NCI-H524 treated with DMSO at 0.1 percent for 48 hours (cell line): ENCODE data around the gene NR6A1.

Experiments
- DNase-seq: peaks from one replicate; lab custom pipeline; 2025; lab: John Stamatoyannopoulos, UW

Gene NR6A1

DNA sequence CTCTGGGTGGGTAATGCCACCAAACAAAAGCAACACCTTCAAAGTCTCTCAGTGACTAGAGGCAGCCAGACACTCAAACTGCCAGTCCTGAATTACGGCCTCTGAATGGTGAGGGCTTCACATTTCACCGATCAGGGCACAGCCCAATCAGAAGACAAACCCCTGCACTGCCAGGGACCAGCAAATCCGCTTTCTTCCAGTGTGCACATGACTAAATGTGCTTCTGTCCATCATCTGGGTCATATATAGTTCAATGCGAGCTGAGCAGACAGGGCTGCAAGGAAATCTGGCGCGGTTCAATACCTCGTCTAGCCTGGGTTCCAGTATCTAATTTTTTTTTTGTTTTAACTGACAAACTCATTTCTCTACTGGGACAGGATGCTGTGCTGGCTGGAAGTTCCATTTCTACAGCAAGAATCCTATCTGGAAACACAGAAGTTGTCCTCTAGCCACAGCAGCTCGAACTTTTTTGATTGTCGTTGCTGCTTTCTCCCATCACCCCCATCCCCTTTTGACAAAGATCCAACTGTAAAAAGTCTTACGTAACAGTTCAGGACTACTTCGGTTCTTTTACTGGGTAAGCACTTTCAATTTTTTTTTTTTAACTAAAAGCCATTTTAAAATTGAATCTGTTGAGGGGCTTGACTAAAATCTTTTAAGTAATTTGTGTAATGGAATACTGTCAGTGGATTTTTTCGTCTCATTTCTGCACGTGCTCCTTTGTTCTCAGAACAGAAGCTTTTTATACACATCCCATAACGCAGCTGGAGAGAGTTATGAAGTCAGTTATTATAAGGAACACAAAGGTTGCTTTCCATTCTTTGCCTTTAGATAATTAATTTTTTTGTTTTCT lies 112.7 kb downstream of the NR6A1 start:
- peak; percentile 97 for DNase-seq

DNA sequence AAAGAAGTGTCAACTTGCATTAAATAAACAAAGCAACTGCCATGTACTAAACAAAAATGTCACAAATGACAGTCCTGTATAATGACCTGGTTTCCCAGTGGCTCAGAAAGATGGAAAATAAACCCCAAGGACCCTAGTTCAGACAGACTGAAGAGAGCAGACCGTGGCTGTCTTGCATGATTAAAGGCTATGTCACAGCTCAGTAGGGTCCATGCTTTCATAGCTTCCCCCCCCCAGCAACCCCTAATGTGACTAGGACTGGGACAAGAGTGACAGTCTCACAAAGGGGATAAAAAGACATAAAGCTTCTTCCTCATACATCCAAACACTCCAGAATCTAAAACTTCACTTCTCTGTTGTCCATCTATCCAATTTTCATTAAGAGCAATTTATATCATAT lies 113.6 kb downstream of the NR6A1 start:
- DNase-seq: no peak

DNA sequence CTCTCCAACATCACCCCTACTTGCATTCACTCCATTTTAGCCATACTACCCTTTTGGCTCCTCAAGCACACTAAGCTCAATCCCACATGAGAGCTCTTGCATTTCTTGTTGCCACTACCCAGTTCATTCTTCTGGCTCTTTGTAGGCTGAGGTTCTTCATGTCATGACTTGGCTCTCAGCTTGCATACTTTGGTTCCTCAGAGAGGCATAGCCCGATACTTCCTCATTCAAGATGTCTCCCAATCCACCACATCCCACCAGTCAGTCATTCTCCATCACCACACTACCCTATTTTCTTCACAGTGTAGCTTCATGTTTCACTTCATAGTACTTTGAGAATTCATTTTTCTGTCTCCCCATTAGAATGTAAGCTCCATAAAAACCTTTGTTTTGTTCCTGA lies 116.7 kb downstream of the NR6A1 start:
- no peak for DNase-seq

DNA sequence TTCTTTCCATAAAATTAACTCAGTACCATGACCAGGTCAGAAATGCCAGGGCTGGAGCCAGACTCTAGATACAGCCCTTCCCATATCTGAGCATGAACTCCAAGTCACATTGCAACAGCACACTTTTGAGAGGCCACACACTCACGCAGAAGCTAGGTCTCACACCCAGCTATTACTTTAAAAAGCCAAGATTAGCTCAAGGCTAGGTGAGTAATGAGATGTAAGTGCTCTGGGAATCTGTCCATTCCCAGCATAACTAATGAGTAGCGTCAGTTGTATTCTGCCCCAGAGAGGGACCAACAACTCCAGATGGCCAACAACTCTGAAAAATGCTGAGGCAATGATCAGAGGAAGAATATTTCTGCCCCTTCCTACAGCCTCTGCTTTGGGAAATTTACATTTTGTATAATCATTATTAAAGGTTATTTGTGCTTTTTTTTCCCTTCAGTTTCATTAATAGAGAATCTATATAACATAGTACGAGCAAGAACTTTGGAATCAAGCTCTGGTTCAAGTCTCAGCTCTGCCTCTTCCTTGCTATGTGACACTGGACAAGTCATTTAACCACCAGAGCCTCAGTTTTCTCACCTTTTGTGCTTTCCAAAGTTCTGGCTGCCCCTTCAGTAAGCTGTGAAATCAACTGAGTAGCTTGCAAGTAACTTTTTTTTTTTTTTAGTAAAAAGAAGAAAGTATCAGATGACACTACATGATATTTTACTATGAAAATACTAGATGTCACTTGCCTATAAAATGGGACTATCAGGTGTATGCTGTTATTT lies 118.3 kb downstream of the NR6A1 start:
- peak; percentile 43 for DNase-seq

DNA sequence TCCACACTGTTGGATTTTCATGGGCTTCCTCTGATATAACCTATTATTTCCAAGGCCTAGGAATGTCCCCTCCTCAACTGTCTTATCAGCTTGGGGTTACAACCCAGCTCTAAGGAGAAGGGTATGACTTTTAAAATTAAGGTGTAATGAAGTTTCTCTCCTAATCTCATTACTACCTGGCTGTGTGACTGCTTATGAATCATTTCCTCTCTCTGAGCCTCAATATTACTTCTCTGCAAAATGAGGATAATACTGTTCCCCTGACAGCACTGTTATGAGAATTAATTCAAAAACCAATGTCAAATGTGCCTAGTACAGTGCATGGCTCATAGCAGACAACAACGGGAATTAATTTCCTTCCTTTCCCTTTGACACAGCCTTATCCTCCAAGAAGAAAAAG lies 118.9 kb downstream of the NR6A1 start:
- DNase-seq: no peak

DNA sequence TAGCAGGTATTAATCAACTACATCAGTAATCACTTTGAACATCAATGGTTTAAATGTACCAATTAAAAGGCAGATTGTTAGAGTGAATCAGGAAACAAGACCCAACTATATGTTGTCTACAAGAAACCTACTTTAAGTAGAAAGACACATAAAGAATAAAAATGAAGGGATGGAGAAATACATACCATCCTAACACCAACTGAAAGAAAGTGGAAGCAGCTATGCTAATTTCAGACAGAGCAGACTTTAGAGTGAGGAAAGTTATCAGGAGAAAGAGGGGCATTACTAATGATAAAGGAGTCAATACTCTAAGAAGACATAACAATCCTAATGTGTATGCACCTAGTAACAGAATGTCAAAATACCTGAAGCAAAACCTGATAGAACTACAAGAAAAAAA lies 125.8 kb downstream of the NR6A1 start:
- DNase-seq: no peak

DNA sequence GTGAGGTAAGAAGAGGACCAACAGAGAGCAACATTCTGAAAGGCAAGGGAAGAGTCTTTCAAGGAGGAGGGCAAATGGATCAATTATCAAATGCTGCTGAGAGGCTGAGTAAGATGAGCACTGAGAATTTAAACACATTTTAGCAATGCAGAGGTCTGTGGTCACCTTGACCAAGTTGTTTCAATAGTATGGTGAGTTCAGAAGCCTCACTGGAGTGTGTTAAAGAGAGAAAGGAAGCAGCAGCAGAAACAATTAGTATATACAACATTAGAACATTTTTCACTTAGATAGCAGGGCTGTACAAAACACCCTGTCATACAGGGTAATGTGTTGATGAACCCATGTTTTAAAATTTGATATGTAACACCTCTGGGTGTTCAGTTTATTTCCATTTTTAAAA lies 131.5 kb downstream of the NR6A1 start:
- DNase-seq: no peak

DNA sequence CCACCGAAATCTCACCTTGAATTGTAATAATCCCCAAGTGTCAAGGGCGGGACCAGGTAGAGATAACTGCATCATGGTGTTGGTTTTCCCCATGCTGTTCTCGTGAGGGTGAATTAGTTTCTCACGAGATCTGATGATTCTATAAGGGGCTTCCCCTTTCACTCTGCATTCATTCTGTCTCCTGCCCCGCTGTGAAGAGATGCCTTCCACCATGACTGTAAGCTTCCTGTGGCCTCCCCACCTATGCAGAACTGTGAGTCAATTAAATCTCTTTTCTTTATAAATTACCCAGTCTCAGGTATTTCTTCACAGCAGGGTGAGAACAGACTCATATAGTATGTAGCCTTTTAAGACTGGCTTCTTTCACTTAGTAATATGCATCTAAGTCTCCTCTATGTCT lies 135.8 kb downstream of the NR6A1 start:
- DNase-seq: no peak

DNA sequence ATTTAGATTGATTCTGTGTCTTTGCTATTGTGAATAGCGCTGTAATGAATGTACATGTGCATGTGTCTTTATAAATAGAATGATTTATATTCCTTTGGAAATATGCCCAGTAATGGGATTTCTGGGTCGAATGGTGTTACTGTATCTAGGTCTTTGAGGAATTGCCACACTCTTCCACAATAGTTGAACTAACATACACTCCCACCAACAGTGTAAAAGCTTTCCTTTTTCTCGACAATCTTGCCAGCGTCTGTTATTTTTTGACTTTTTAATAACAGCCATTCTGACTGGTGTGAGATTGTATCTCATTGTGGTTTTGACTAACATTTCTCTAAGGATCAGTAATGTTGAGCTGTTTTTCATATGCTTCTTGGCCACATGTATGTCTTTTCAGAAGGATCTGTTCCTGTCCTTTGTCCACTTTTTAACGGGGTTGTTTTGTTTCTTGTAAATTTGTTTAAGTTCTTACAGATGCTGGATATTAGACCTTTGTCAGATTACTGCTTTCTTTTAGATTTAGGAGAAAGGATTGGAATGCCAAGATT lies 139.0 kb downstream of the NR6A1 start:
- DNase-seq: no peak

DNA sequence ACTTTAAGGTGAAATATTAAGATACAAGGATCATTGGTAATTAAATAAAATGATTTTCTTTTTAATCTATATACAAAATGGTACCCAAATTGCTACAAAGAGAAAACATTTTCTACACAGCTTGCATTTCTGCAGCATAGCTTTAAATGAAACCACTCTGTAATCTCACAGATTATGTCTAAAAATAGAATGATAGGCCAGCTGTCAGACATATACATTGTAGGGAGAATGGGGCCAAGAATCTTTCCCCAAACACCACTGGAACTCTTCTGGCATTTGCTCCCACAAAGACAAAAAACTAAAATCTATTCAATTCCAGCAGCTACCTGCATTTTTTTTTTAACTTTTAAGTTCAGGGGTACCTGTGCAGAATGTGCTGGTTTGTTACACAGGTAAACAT lies 139.8 kb downstream of the NR6A1 start:
- peak; percentile 31 for DNase-seq

DNA sequence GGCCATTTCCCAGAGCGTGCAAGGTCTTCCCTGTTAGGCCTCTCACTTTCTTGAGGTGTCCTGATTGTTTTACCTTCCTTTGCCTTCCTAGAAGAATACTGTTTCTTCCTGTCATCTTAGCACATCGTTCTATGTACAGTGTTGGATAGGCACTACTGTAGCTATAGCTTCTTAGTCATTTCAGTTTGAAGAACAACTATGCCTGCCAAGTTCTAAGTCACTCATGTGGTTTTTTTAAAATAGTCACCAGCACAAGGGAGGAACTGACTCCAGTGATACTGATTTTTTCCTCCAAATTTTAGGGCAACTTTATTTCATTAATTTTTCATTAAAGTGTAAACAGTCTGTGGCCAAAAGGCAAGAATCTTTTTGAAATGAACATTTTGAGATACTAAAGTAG lies 141.5 kb downstream of the NR6A1 start:
- DNase-seq: no peak

DNA sequence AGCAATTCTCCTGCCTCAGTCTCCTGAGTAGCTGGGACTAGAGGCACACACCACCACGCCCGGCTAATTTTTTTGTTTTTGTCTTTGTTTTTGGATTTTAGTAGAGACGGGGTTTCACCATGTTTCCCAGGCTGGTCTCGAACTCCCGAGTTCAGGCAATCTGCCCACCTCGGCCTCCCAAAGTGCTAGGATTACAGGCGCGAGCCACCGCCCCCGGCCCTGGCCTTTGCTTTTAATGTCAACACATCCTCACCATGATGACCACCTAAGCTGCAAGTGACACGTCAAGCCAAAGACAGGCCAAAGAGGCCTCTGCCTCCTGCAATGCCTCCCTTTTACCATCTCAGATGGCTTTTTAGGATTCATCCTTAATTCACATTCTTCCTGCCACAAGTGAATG lies 142.4 kb downstream of the NR6A1 start:
- DNase-seq: no peak

DNA sequence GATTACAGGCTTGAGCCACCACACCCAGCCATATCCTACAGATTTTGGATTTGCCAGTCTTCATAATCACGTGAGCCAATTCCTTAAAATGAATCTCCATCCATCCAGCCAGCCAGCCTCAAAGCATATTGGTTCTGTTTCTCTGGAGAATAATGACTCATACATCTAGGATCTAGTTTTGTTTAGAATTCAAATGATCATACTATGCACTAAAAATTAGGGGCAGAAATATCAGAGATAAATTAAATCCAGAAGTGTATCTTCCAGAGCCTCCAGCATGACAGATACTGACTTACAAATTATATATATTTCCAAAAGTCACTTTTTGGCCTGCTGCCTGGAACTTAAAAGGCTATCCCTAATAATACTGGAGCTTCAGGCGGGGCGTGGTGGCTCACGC lies 144.8 kb downstream of the NR6A1 start:
- DNase-seq: no peak

DNA sequence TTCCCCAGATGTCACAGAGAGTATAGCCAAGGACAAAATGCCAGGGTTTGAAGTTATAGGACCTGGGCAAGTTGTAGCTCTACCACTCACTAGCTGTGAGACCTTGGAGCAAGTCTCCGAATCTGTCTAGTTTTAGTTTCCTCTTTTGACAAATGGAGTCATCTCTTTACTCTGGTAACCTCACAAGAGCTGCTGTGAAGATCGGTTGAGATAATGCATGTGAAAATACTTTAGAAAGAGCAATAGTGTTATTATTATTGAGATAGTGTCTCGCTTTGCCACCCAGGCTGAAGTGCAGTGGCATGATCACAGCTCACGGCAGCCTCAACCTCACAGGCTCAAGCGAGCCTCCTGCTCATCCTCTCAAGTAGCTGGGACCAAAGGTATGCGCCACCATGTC lies 146.0 kb downstream of the NR6A1 start:
- no peak for DNase-seq

DNA sequence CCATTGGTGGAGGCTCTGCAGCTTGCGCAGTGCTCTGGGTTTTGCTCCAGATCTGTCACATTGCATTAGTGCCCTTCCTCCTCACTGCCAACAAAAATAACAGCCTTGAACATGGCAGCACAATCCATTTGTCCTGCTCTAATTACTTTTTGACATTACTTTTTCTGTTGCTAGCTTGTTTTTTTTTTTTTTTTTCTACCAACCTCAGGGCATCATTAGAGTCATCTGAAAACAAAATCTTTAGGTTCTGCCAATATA lies 146.4 kb downstream of the NR6A1 start:
- DNase-seq: no peak

DNA sequence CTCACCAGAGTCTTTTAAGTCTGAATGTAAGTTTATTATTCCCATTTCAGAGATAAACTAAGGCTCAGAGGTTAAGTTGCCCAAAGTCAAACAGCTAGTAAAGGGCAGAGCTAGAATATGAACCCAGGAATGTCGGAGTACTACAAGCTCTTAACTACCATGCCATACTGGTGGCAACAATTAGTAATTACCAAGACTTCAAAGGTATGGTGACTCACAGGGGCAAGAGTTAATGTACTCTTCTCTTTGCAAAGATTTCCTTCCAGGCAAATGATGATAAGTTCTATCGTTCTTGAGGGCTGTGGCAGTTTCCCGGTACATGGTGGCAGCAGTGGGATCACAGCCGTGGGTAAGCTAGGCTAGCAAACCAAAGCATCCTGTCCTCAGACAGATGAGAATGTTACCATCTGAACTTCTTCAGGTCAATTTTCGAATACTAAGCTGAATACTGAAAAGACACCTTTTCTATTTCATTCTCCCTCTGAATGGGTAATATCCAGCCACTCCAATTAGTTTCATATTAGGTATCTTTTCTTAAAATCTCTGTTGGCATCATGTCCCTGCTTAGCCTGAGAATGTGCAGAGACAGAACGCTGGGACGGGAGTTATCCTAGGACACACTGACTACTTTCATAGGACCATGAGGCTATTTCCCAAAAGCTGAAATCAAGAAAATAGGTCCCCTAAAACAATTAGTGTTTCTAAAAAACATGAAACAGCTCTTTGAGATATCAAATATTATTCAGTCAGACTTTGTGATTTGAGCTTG lies 147.0 kb downstream of the NR6A1 start:
- DNase-seq: no peak

DNA sequence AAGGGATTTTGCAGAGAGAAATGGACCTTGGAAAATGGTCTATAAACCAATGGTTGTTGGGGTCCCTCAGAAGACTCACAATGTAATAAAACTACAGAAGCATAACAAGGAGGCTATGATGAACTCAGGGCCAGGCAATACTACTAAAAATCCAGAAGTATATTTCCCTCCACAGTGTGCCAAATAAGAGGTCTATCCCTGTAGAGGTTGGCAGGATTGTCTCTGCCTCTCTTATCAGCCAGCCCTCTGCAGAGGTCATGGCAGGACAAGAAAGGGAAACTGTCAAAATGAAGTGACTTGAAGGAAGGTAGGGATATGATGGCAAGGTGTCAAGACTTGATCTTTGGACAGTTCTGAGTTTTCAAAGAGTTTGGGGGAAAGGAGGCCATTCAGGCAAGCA lies 148.2 kb downstream of the NR6A1 start:
- no peak for DNase-seq

DNA sequence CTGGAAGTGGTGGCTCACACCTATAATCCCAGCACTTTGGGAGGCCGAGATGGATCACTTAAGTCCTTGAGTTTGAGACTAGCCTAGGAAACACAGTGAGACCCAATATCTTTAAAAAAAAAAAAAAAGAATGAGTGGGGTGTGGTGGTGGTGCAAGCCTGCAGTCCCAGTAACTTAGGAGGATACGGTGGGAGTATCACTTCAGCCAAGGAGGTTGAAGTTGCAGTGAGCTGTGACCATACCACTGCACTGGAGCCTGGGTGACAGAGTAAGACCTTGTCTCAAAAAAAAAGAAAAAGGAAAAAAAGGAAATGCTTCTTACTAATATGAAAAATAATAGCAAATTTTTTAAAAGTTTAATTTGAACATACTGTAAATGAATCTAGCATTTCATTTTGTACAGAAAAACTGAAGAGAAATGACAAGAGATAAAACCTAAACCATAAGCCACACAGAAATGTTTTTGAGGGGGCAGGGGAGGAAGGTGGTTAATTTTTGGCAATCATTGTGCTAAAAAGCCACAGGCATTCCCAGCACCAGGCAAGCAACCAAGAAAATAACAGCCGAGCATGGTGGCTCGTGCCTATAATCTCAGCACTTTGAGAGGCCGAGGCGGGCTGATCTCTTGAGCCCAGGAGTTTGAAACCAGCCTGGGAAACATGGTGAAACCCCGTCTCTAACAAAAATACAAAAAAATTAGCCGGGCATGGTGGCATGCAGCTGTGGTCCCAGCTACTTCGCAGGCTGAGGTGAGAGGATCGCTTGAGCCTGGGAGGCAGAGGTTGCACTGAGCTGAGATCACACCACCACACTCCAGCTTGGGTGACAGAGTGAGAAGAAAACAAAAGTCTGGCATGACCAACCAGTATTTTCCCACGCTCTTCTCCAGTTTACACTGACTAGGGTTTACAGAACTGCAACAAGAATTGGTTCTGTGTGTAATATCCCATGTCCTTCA lies 149.5 kb downstream of the NR6A1 start:
- no peak for DNase-seq

DNA sequence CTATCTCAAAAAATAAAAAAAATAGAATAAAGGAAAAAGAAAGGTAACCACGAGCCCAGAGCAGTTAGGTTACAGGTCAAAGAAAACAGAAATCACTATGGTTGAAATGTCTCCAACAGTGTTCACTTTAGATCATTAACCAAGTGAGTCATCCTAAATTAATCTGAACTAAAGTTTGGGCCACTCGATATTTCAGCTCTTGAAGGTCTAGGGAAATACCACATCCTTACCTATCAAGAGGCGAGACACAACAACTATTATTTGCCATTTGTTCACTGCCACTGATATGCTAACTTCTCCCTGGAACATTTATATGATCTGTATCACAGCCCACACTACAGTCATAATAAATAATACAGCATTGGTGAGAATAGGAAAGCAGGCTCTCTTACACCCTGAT lies 152.6 kb downstream of the NR6A1 start:
- no peak for DNase-seq

DNA sequence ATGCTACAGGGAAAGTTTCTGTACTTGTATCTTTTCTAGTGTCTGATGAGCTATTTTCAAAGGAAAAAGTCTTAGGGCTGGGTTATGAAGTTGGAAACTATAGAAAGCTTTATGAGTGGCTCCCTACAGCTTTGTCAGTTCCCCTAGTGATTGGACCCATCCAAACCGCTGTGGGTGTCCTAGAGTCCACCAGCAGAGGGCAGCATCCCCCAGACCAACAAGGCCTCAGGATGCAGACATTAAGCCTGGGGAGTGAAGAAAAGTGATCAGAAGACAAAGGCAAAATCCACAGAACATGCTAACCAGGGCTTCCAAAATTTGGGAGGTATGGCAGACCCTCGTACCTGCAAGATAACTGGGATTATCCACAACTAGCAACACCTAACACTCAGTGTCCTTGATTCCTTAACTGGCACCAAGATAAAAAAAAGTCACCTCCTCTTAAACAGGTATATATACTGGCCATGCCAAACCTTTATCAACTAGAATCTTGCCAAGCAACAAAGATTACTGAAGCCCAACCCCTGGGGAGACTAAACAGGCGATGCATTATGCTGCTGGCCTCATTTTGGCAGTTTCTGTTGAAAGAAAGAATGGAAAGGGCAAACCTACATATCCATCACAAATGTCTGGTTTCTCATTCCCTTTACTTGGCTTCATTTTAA lies 153.5 kb downstream of the NR6A1 start:
- DNase-seq: peak; percentile 15

DNA sequence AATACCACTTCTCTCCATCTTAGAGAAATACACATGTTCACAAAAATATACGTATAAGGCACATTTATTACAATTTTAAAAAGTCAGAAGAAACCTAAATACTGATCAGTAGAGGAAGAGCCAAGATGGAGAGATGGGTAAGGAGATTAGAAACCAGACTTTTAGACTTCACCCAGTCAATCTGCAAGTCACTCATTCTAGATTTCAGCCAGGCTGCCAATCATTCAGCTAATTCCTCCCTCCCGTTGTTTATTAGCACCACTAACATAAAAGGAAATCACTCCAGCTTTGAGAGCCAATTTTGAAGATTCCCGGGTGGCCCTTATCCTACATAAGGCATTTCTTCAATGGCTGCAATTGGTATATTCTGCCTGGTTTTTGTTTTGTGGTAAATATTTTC lies 154.2 kb downstream of the NR6A1 start:
- no peak for DNase-seq
